C4-2B (cell line): Measurements from ENCODE around the gene NCOA1.

Experiments used
- ZFX ChIP-seq: fragments of 450-650 bp; IDR thresholded peaks from 2 replicates; pipeline ENCODE4 v1.6.1; 2017
- TF ChIP-seq, protein P1 (sequence below): fragments of 450-650 bp; conservative IDR thresholded peaks from 2 replicates; pipeline ENCODE4 v1.5.1; 2017; ENCODE audit warnings: mild to moderate bottlenecking

DNA sequence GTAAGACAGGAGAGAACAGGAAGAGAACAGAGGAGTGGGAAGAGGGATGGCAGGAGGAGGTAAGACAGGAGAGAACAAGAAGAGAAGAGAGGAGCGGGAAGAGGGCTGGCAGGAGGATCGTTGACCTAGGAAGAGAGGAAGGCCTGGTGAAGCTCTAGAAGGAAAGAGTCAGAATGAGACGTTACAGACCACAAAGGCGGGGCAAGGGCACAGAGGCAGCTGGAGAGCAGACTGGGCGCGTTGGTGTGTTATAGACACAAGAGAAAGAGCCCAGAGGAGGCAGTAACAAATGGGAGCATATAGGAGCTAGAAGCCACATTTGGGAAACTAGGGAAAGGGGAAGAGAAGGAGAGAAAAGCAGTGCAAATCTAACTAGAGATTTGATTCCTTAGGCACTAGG lies 275.6 kb downstream of the NCOA1 start:
- TF ChIP-seq, protein P1, sequence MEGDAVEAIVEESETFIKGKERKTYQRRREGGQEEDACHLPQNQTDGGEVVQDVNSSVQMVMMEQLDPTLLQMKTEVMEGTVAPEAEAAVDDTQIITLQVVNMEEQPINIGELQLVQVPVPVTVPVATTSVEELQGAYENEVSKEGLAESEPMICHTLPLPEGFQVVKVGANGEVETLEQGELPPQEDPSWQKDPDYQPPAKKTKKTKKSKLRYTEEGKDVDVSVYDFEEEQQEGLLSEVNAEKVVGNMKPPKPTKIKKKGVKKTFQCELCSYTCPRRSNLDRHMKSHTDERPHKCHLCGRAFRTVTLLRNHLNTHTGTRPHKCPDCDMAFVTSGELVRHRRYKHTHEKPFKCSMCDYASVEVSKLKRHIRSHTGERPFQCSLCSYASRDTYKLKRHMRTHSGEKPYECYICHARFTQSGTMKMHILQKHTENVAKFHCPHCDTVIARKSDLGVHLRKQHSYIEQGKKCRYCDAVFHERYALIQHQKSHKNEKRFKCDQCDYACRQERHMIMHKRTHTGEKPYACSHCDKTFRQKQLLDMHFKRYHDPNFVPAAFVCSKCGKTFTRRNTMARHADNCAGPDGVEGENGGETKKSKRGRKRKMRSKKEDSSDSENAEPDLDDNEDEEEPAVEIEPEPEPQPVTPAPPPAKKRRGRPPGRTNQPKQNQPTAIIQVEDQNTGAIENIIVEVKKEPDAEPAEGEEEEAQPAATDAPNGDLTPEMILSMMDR = no peak
- no peak for TF ChIP-seq ZFX
